Measurements from ENCODE around the gene ATF7. TPM values are rescaled to one million over a fixed set of nuclear protein-coding genes. Genes with fewer than 3 reads are reported as not detected.

The ATF7 gene
- polyA plus RNA-seq, 3 donors = 21.7 to 27.9 (median 24.4) TPM

DNA sequence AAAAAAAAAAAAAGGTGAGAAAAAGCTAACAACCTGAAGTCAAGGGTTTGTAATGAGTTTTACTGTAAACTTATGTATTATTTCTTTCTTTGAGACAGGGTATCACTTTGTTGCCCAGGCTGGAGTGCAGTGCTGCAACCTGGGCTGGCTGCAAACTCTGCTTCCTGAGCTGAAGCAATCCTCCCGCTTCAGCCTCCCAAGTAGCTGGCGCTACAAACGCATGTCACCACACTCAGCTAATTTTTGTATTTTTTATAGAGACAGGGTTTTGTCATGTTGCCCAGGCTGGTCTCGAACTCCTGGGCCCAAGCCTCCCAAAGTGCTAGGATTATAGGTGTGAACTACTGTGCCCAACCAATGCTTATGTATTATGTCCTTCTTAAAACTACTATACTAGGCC lies 9.2 kb downstream of the ATF7 start:
- intact Hi-C loops (cut with micrococcal nuclease) = no loop called here
- peaks cover 27 to 37% of the 10 kb centered on the region in 2 donors for H3K4me1 ChIP-seq (ENCODE audit: control insufficient read depth in 1 of 2, insufficient read depth in 2 of 2, low read length in 2 of 2)
- no peak overlapping the region for H2AFZ ChIP-seq (ENCODE audit: insufficient read depth, low read depth, low read length, poor library complexity, severe bottlenecking)
- WGBS (ENCODE audit: insufficient coverage) = no CpG with 5 or more reads among the region's 4 CpGs
- H4K20me1 ChIP-seq (ENCODE audit: insufficient read depth, low read length) = peaks cover 20% of the 10 kb centered on the region
- peaks cover 13 to 35% of the 10 kb centered on the region in 2 donors for H3K36me3 ChIP-seq (replicated peaks in 1 of 2; ENCODE audit: control insufficient read depth in 1 of 2, insufficient read depth in 2 of 2, low read length in 2 of 2)
- Mint-ChIP-seq H3K27me3 (ENCODE audit: low read depth in 3 of 3) (peaks cover 0 to 1% (median 0%) of the 10 kb centered on the region in 3 donors), H3K9me3 (peaks cover 0 to 2% (median 0%) of the 10 kb centered on the region in 7 donors), H3K36me3 (peaks cover 9 to 39% of the 10 kb centered on the region in 2 donors), H3K27ac (peak overlapping the region; percentile 70 to 94 (median 83)), H3K4me1 (peaks cover 46% of the 10 kb centered on the region), H3K4me3 (no peak overlapping the region)
- peak overlapping the region; percentile 67 for H3K9ac ChIP-seq (ENCODE audit: insufficient read depth, low read length, poor library complexity, severe bottlenecking)
- H3K79me2 ChIP-seq (ENCODE audit: insufficient read depth, low read length) = peaks cover 97% of the 10 kb centered on the region
- H3K27ac ChIP-seq (ENCODE audit: low read depth in 1 of 2, low read length in 2 of 2) = peak overlapping the region; percentile 65 to 74
- no peaks in the 10 kb centered on the region for H3K9me3 ChIP-seq (replicated peaks in 1 of 2; ENCODE audit: control insufficient read depth in 1 of 2, insufficient read depth in 1 of 2, low read length in 2 of 2)
- H3K4me2 ChIP-seq (replicated peaks; ENCODE audit: extremely low read depth, low read length, poor library complexity, severe bottlenecking) = peak overlapping the region; percentile 26
- H3K27me3 ChIP-seq (ENCODE audit: control insufficient read depth in 2 of 2, insufficient read depth in 2 of 2, low read length in 2 of 2) = no peaks in the 10 kb centered on the region
- TF ChIP-seq CTCF (IDR thresholded peaks at IDR 0.05) = no peak
- no peak for DNase-seq
- H3K4me3 ChIP-seq (replicated peaks in 1 of 3; ENCODE audit: low read depth in 2 of 3, low read length in 3 of 3) = no peak overlapping the region

- no peak overlapping the region for H3K4me2 ChIP-seq (replicated peaks; ENCODE audit: extremely low read depth, low read length, poor library complexity, severe bottlenecking)
- Mint-ChIP-seq H3K27ac (no peak overlapping the region), H3K4me3 (no peak overlapping the region), H3K27me3 (ENCODE audit: low read depth in 3 of 3) (no peaks in the 10 kb centered on the region), H3K36me3 (peaks cover 9 to 46% of the 10 kb centered on the region in 2 donors), H3K9me3 (peaks cover 0 to 2% (median 0%) of the 10 kb centered on the region in 7 donors), H3K4me1 (peaks cover 25% of the 10 kb centered on the region)
- intact Hi-C loops (cut with micrococcal nuclease) = no loop called here
- no peak overlapping the region for H2AFZ ChIP-seq (ENCODE audit: insufficient read depth, low read depth, low read length, poor library complexity, severe bottlenecking)
- no peak overlapping the region for H3K9ac ChIP-seq (ENCODE audit: insufficient read depth, low read length, poor library complexity, severe bottlenecking)
- H3K4me1 ChIP-seq (ENCODE audit: control insufficient read depth in 1 of 2, insufficient read depth in 2 of 2, low read length in 2 of 2) = peaks cover 16 to 25% of the 10 kb centered on the region in 2 donors
- no peak for TF ChIP-seq CTCF (IDR thresholded peaks at IDR 0.05)
- H3K27ac ChIP-seq (ENCODE audit: low read depth in 1 of 2, low read length in 2 of 2) = peak overlapping the region in 1 of 2 donors; percentile 32
- H3K36me3 ChIP-seq (replicated peaks in 1 of 2; ENCODE audit: control insufficient read depth in 1 of 2, insufficient read depth in 2 of 2, low read length in 2 of 2) = peaks cover 13 to 33% of the 10 kb centered on the region in 2 donors
- H3K79me2 ChIP-seq (ENCODE audit: insufficient read depth, low read length) = peaks cover 99% of the 10 kb centered on the region
- no peaks in the 10 kb centered on the region for H3K27me3 ChIP-seq (ENCODE audit: control insufficient read depth in 2 of 2, insufficient read depth in 2 of 2, low read length in 2 of 2)
- no peak for DNase-seq
- H3K4me3 ChIP-seq (replicated peaks in 1 of 3; ENCODE audit: low read depth in 2 of 3, low read length in 3 of 3) = no peak overlapping the region
- peaks cover 38% of the 10 kb centered on the region for H4K20me1 ChIP-seq (ENCODE audit: insufficient read depth, low read length)
- H3K9me3 ChIP-seq (replicated peaks in 1 of 2; ENCODE audit: control insufficient read depth in 1 of 2, insufficient read depth in 1 of 2, low read length in 2 of 2) = no peaks in the 10 kb centered on the region
- no CpG with 5 or more reads among the region's 1 CpG for WGBS (ENCODE audit: insufficient coverage)
Measured at GRCh38 chr12:53613821-53614220, 12.4 kb downstream of the ATF7 start.

All from CD14-positive monocyte (primary cell).